Measurements from ENCODE around the gene LYPD3. TPM values are rescaled to one million over a fixed set of nuclear protein-coding genes. Genes with fewer than 3 reads are reported as not detected.

Gene LYPD3
- total RNA-seq, 4 donors from 2014 or later, result 312 to 823 (median 569) TPM

DNA sequence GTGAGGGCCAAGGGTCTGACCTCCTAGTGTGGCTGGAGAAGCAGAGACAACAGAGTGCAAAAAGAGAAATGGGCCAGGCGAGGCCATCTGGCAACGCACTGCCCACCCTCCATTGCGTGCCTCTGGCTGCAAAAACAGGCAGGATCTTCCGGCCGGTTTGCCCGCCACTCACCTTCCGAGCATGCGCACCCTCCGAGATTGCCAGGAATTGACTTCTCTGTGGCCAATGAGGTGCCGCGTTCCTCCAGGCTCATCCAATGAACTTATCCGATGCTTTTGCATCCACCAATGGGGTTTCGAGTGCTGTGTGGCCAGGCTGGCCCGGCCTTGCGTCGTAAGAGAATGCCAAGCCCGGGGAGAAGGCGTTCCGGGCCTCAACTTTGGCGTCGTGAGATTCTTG is 50.9 kb downstream of the LYPD3 start, which contains the start of gene TEX101:
TSS of gene TEX101 (plus strand) at position 337 of the 400 bp plus-strand sequence. CDS start 1,030 bp downstream, outside the sequence.
- Histone ChIP-seq H3K9me3 (no peaks in the 10 kb centered on the region), H3K36me3 (no peaks in the 10 kb centered on the region), H3K4me3 (no peak within 1 kb of the TSS), H3K27me3 (no peaks in the 10 kb centered on the region), H3K27ac (no peak within 1 kb of the TSS), H3K4me1 (no peaks in the 10 kb centered on the region)
- DNase-seq, result no peak
- TF ChIP-seq POLR2A (IDR thresholded peaks at IDR 0.05), result no peak
- TF ChIP-seq, protein P1, sequence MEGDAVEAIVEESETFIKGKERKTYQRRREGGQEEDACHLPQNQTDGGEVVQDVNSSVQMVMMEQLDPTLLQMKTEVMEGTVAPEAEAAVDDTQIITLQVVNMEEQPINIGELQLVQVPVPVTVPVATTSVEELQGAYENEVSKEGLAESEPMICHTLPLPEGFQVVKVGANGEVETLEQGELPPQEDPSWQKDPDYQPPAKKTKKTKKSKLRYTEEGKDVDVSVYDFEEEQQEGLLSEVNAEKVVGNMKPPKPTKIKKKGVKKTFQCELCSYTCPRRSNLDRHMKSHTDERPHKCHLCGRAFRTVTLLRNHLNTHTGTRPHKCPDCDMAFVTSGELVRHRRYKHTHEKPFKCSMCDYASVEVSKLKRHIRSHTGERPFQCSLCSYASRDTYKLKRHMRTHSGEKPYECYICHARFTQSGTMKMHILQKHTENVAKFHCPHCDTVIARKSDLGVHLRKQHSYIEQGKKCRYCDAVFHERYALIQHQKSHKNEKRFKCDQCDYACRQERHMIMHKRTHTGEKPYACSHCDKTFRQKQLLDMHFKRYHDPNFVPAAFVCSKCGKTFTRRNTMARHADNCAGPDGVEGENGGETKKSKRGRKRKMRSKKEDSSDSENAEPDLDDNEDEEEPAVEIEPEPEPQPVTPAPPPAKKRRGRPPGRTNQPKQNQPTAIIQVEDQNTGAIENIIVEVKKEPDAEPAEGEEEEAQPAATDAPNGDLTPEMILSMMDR (IDR thresholded peaks at IDR 0.05), result no peak
- WGBS, 2 donors, result 90 to 92% methylated on average over 12 to 17 of the region's 21 CpGs
- intact Hi-C loops (cut with DNase I), result no loop called here

GRCh38 chr19:43412441-43412840 is 53.0 kb downstream of the LYPD3 start:
- no peaks in the 10 kb centered on the region for H3K4me1 ChIP-seq
- no peaks in the 10 kb centered on the region for H3K9me3 ChIP-seq
- WGBS, 2 donors, result 63 to 81% methylated on average over 6 of the region's 6 CpGs
- TF ChIP-seq POLR2A (IDR thresholded peaks at IDR 0.05), result no peak
- TF ChIP-seq, protein P1 (IDR thresholded peaks at IDR 0.05), result no peak
- H3K27me3 ChIP-seq, result no peaks in the 10 kb centered on the region
- H3K4me3 ChIP-seq, result no peak overlapping the region
- intact Hi-C loops (cut with DNase I), result no loop called here
- DNase-seq, result no peak
- no peak overlapping the region for H3K27ac ChIP-seq
- no peaks in the 10 kb centered on the region for H3K36me3 ChIP-seq

Other genes with a start within 250 kb of the LYPD3 start
- gene PSG9, start 196.1 kb downstream of the LYPD3 start, total RNA-seq, result not detected
- gene CD177, start 111.9 kb downstream of the LYPD3 start, total RNA-seq, result 10 to 100 TPM in 1 of 4 donors, 1 to 10 TPM in 2, under 1 TPM in 1; 0.19 to 13.2 (median 5.1) TPM
- gene TEX101, start 50.7 kb downstream of the LYPD3 start, total RNA-seq, result 1 to 10 TPM in 1 of 4 donors, under 1 TPM in 1, not detected in 2; 0.53 to 3.4 TPM
- gene PHLDB3, start 39.1 kb upstream of the LYPD3 start, total RNA-seq, result 10 to 100 TPM; 45.3 to 92.8 (median 61.9) TPM
- gene ETHE1, start 61.6 kb upstream of the LYPD3 start, total RNA-seq, result 100 to 1,000 TPM in 2 of 4 donors, 10 to 100 TPM in 2; 66.6 to 126 (median 98.5) TPM
- gene ZNF575, start 67.6 kb upstream of the LYPD3 start, total RNA-seq, result not detected
- gene XRCC1, start 109.9 kb upstream of the LYPD3 start, total RNA-seq, result 10 to 100 TPM; 12.3 to 23.8 (median 18.6) TPM
- 10 to 100 TPM in 2 of 4 donors, 1 to 10 TPM in 2; 1.9 to 23.3 (median 9.3) TPM for gene PINLYP, start 110.2 kb upstream of the LYPD3 start, total RNA-seq
- 10 to 100 TPM in 3 of 4 donors, 1 to 10 TPM in 1; 9.6 to 18.4 (median 15.1) TPM for gene IRGQ, start 130.5 kb upstream of the LYPD3 start, total RNA-seq
- gene ZNF576, start 131.0 kb upstream of the LYPD3 start, total RNA-seq, result 10 to 100 TPM in 2 of 4 donors, 1 to 10 TPM in 2; 4.2 to 16.8 (median 10.0) TPM
- under 1 TPM in 1 of 4 donors, not detected in 3; 0.38 TPM for gene SRRM5, start 146.5 kb upstream of the LYPD3 start, total RNA-seq
- gene ZNF428, start 154.0 kb upstream of the LYPD3 start, total RNA-seq, result 10 to 100 TPM in 2 of 4 donors, 1 to 10 TPM in 2; 7.9 to 19.3 (median 11.8) TPM
- gene CADM4, start 174.2 kb upstream of the LYPD3 start, total RNA-seq, result 10 to 100 TPM in 3 of 4 donors, 1 to 10 TPM in 1; 8.8 to 22.8 (median 10.5) TPM
- 10 to 100 TPM in 1 of 4 donors, 1 to 10 TPM in 3; 6.7 to 31.9 (median 8.0) TPM for gene PLAUR, start 204.6 kb upstream of the LYPD3 start, total RNA-seq

Measured in esophagus squamous epithelium (tissue), 5 donors.